ENCODE data around the gene SMIM15. TPM values are rescaled to one million over a fixed set of nuclear protein-coding genes. Genes with fewer than 3 reads are reported as not detected.
A peak's percentile ranks its signal among the peaks of the same experiment; 100 is the strongest.

Gene SMIM15
- total and polyA plus RNA-seq, 3 experiments from 2014 or later = 44.4 to 91.6 (median 88.7) TPM

- CTCF ChIA-PET = no interaction called here
- POLR2A ChIA-PET = no interaction called here
- Histone ChIP-seq H3K36me3 (ENCODE audit: insufficient read depth, low read length) (no peaks in the 10 kb centered on the region), H3K9me3 (ENCODE audit: low read length) (no peaks in the 10 kb centered on the region), H3K27ac (ENCODE audit: low read depth, low read length) (no peak overlapping the region), H3K27me3 (ENCODE audit: insufficient read depth, low read length, poor library complexity, severe bottlenecking) (no peaks in the 10 kb centered on the region), H3K4me1 (ENCODE audit: insufficient read depth, low read length) (no peaks in the 10 kb centered on the region), H3K4me3 (ENCODE audit: low read length) (no peak overlapping the region)
- no peak overlapping the region for H3K27ac Mint-ChIP-seq
- no peaks in the 10 kb centered on the region for H3K27me3 Mint-ChIP-seq
- DNase-seq = no peak
- H3K4me1 Mint-ChIP-seq = no peaks in the 10 kb centered on the region
- no peak overlapping the region for H3K4me3 Mint-ChIP-seq
- H3K36me3 Mint-ChIP-seq = no peaks in the 10 kb centered on the region
- H3K9me3 Mint-ChIP-seq = no peaks in the 10 kb centered on the region
Measured at GRCh38 chr5:61137835-61138234, 24.4 kb downstream of the SMIM15 start.

GRCh38 chr5:61132559-61132958, 29.7 kb downstream of the SMIM15 start:
- Histone ChIP-seq H3K27ac (ENCODE audit: low read depth, low read length) (no peak overlapping the region), H3K36me3 (ENCODE audit: insufficient read depth, low read length) (no peaks in the 10 kb centered on the region), H3K27me3 (ENCODE audit: insufficient read depth, low read length, poor library complexity, severe bottlenecking) (no peaks in the 10 kb centered on the region), H3K4me3 (ENCODE audit: low read length) (no peak overlapping the region), H3K4me1 (ENCODE audit: insufficient read depth, low read length) (no peaks in the 10 kb centered on the region), H3K9me3 (ENCODE audit: low read length) (no peaks in the 10 kb centered on the region)
- Mint-ChIP-seq H3K36me3 (no peaks in the 10 kb centered on the region), H3K4me1 (no peaks in the 10 kb centered on the region), H3K27me3 (no peaks in the 10 kb centered on the region), H3K9me3 (no peaks in the 10 kb centered on the region), H3K4me3 (no peak overlapping the region), H3K27ac (no peak overlapping the region)
- CTCF ChIA-PET = no interaction called here
- no peak for DNase-seq
- POLR2A ChIA-PET = no interaction called here

GRCh38 chr5:61130289-61130688, 32.0 kb downstream of the SMIM15 start:
- Histone ChIP-seq H3K4me3 (ENCODE audit: low read length) (no peak overlapping the region), H3K36me3 (ENCODE audit: insufficient read depth, low read length) (no peaks in the 10 kb centered on the region), H3K4me1 (ENCODE audit: insufficient read depth, low read length) (no peaks in the 10 kb centered on the region), H3K27ac (ENCODE audit: low read depth, low read length) (no peak overlapping the region), H3K27me3 (ENCODE audit: insufficient read depth, low read length, poor library complexity, severe bottlenecking) (no peaks in the 10 kb centered on the region), H3K9me3 (ENCODE audit: low read length) (no peaks in the 10 kb centered on the region)
- CTCF ChIA-PET = no interaction called here
- POLR2A ChIA-PET = no interaction called here
- Mint-ChIP-seq H3K36me3 (peaks cover 1 to 7% (median 2%) of the 10 kb centered on the region in 3 donors), H3K9me3 (peaks cover 0 to 5% (median 0%) of the 10 kb centered on the region in 5 donors), H3K27ac (no peak overlapping the region), H3K27me3 (no peaks in the 10 kb centered on the region), H3K4me1 (no peaks in the 10 kb centered on the region), H3K4me3 (no peak overlapping the region)
- DNase-seq = no peak

- Mint-ChIP-seq H3K9me3 (peaks cover 0 to 5% (median 0%) of the 10 kb centered on the region in 5 donors), H3K36me3 (peaks cover 2 to 20% (median 4%) of the 10 kb centered on the region in 3 donors), H3K4me3 (no peak overlapping the region), H3K27me3 (no peaks in the 10 kb centered on the region), H3K27ac (peak overlapping the region in 1 of 8 donors; percentile 77), H3K4me1 (no peaks in the 10 kb centered on the region)
- Histone ChIP-seq H3K4me1 (ENCODE audit: insufficient read depth, low read length) (no peaks in the 10 kb centered on the region), H3K27me3 (ENCODE audit: insufficient read depth, low read length, poor library complexity, severe bottlenecking) (no peaks in the 10 kb centered on the region), H3K27ac (ENCODE audit: low read depth, low read length) (no peak overlapping the region), H3K36me3 (ENCODE audit: insufficient read depth, low read length) (no peaks in the 10 kb centered on the region), H3K4me3 (ENCODE audit: low read length) (no peak overlapping the region), H3K9me3 (ENCODE audit: low read length) (no peaks in the 10 kb centered on the region)
- DNase-seq = no peak
- CTCF ChIA-PET = no interaction called here
- POLR2A ChIA-PET = no interaction called here
Measured at GRCh38 chr5:61123145-61123544, 39.1 kb downstream of the SMIM15 start.

DNA sequence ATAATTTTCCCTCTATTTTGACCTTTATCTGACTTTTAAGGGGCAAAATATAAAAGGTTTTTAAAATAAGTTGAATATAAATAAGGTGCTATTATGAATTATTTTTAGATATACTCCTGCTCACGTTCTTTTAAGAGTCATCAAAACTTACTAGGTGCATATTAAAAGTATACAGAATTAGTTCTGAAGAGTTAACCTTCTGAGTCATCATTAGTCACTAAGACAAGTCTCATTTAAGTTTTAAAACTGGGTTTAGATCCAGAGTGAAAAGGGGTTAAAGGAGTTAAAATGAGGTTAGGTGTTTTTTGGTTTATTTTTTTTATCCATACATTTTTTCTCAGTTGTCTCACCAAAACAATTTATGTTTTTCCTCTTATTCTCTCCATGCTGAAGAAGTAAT, 41.7 kb downstream of the SMIM15 start:
- H3K27ac ChIP-seq (ENCODE audit: low read depth, low read length) = no peak overlapping the region
- no peaks in the 10 kb centered on the region for H3K27me3 ChIP-seq (ENCODE audit: insufficient read depth, low read length, poor library complexity, severe bottlenecking)
- Mint-ChIP-seq H3K4me1 (no peaks in the 10 kb centered on the region), H3K27me3 (no peaks in the 10 kb centered on the region), H3K27ac (no peak overlapping the region), H3K9me3 (no peaks in the 10 kb centered on the region), H3K4me3 (no peak overlapping the region), H3K36me3 (peaks cover under 1 to 14% (median 3%) of the 10 kb centered on the region in 3 donors)
- POLR2A ChIA-PET = no interaction called here
- no peaks in the 10 kb centered on the region for H3K36me3 ChIP-seq (ENCODE audit: insufficient read depth, low read length)
- H3K9me3 ChIP-seq (ENCODE audit: low read length) = no peaks in the 10 kb centered on the region
- H3K4me3 ChIP-seq (ENCODE audit: low read length) = no peak overlapping the region
- DNase-seq = no peak
- CTCF ChIA-PET = no interaction called here
- H3K4me1 ChIP-seq (ENCODE audit: insufficient read depth, low read length) = no peaks in the 10 kb centered on the region

GRCh38 chr5:61119066-61119465, 43.2 kb downstream of the SMIM15 start:
- H3K36me3 ChIP-seq (ENCODE audit: insufficient read depth, low read length) = no peaks in the 10 kb centered on the region
- no peaks in the 10 kb centered on the region for H3K4me1 ChIP-seq (ENCODE audit: insufficient read depth, low read length)
- POLR2A ChIA-PET = no interaction called here
- H3K27ac Mint-ChIP-seq = no peak overlapping the region
- H3K4me1 Mint-ChIP-seq = no peaks in the 10 kb centered on the region
- DNase-seq = no peak
- H3K36me3 Mint-ChIP-seq = peaks cover 9 to 21% (median 9%) of the 10 kb centered on the region in 3 donors
- H3K9me3 Mint-ChIP-seq = peaks cover 0 to 3% (median under 1%) of the 10 kb centered on the region in 5 donors
- H3K27me3 ChIP-seq (ENCODE audit: insufficient read depth, low read length, poor library complexity, severe bottlenecking) = no peaks in the 10 kb centered on the region
- CTCF ChIA-PET = no interaction called here
- H3K27ac ChIP-seq (ENCODE audit: low read depth, low read length) = no peak overlapping the region
- H3K4me3 ChIP-seq (ENCODE audit: low read length) = no peak overlapping the region
- no peaks in the 10 kb centered on the region for H3K9me3 ChIP-seq (ENCODE audit: low read length)
- H3K4me3 Mint-ChIP-seq = no peak overlapping the region
- H3K27me3 Mint-ChIP-seq = no peaks in the 10 kb centered on the region

GRCh38 chr5:61115968-61116367, 46.3 kb downstream of the SMIM15 start:
- H3K27me3 Mint-ChIP-seq = no peaks in the 10 kb centered on the region
- POLR2A ChIA-PET = no interaction called here

DNA sequence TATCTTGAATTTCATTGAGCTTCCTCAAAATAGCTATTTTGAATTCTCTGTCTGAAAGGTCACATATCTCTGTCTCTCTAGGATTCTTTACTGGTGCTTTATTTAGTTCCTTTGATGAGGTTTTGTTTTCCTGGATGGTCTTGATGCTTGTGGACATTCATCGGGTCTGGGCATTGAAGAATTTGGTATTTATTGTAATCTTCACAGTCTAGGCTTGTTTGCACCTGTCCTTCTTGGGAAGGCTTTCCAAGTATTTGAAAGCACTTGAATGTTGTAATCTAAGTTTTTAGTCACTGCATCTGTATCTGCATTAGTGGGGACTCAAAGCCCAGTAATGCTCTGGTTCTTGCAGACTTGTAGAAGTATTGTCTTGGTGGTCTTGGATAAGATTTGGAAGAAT, 47.8 kb downstream of the SMIM15 start:
- H3K4me3 Mint-ChIP-seq = no peak overlapping the region
- no peaks in the 10 kb centered on the region for H3K36me3 ChIP-seq (ENCODE audit: insufficient read depth, low read length)
- H3K27ac ChIP-seq (ENCODE audit: low read depth, low read length) = no peak overlapping the region
- no peaks in the 10 kb centered on the region for H3K9me3 ChIP-seq (ENCODE audit: low read length)
- no peaks in the 10 kb centered on the region for H3K4me1 ChIP-seq (ENCODE audit: insufficient read depth, low read length)
- no peak for DNase-seq
- POLR2A ChIA-PET = no interaction called here
- peaks cover 11 to 51% (median 12%) of the 10 kb centered on the region in 3 donors for H3K36me3 Mint-ChIP-seq
- H3K4me1 Mint-ChIP-seq = peaks cover 0 to 5% (median 0%) of the 10 kb centered on the region in 3 donors
- no peak overlapping the region for H3K27ac Mint-ChIP-seq
- H3K27me3 ChIP-seq (ENCODE audit: insufficient read depth, low read length, poor library complexity, severe bottlenecking) = no peaks in the 10 kb centered on the region
- no peaks in the 10 kb centered on the region for H3K27me3 Mint-ChIP-seq
- H3K4me3 ChIP-seq (ENCODE audit: low read length) = no peak overlapping the region
- CTCF ChIA-PET = no interaction called here
- H3K9me3 Mint-ChIP-seq = peaks cover 0 to 23% (median 13%) of the 10 kb centered on the region in 5 donors

More at GRCh38 chr5:61115968-61116367, 46.3 kb downstream of the SMIM15 start:
- no peaks in the 10 kb centered on the region for H3K4me1 Mint-ChIP-seq
- no peaks in the 10 kb centered on the region for H3K27me3 ChIP-seq (ENCODE audit: insufficient read depth, low read length, poor library complexity, severe bottlenecking)
- H3K36me3 Mint-ChIP-seq = peaks cover 11 to 35% (median 12%) of the 10 kb centered on the region in 3 donors
- H3K27ac ChIP-seq (ENCODE audit: low read depth, low read length) = no peak overlapping the region
- H3K9me3 ChIP-seq (ENCODE audit: low read length) = no peaks in the 10 kb centered on the region
- H3K36me3 ChIP-seq (ENCODE audit: insufficient read depth, low read length) = no peaks in the 10 kb centered on the region
- H3K4me3 ChIP-seq (ENCODE audit: low read length) = no peak overlapping the region
- CTCF ChIA-PET = no interaction called here
- no peak for DNase-seq
- peaks cover 0 to 16% (median 13%) of the 10 kb centered on the region in 5 donors for H3K9me3 Mint-ChIP-seq
- H3K4me3 Mint-ChIP-seq = no peak overlapping the region
- H3K27ac Mint-ChIP-seq = no peak overlapping the region
- no peaks in the 10 kb centered on the region for H3K4me1 ChIP-seq (ENCODE audit: insufficient read depth, low read length)

Measured in CD8-positive, alpha-beta memory T cell (primary cell).